Mesothelial cell of epicardium (in vitro differentiated cells): ENCODE measurements around the gene WDR76. TPM values are rescaled to one million over a fixed set of nuclear protein-coding genes. Genes with fewer than 3 reads are reported as not detected.

Experiments
- DNase-seq, 2 experiments: peaks; one replicate each; pipeline ENCODE4 v3.0.0; 2021; ENCODE audit warnings: low spot score in 2 of 2; ENCODE audit not compliant: unreplicated experiment in 2 of 2
- H3K27ac Mint-ChIP-seq: 2 replicates; pipeline ENCODE4 v1.8.0; 2021; ENCODE audit warnings: mixed read lengths
- H3K27me3 Mint-ChIP-seq: 2 replicates; pipeline ENCODE4 v1.8.0; 2021; ENCODE audit warnings: low read depth, mixed read lengths
- H3K36me3 Mint-ChIP-seq: 2 replicates; pipeline ENCODE4 v1.8.0; 2021; ENCODE audit warnings: mixed read lengths
- H3K4me1 Mint-ChIP-seq: 2 replicates; pipeline ENCODE4 v1.8.0; 2021; ENCODE audit warnings: mixed read lengths
- H3K4me3 Mint-ChIP-seq: 2 replicates; pipeline ENCODE4 v1.8.0; 2021; ENCODE audit warnings: mild to moderate bottlenecking, moderate library complexity, mixed read lengths
- H3K9me3 Mint-ChIP-seq: 2 replicates; pipeline ENCODE4 v1.8.0; 2021; ENCODE audit warnings: mixed read lengths
- microRNA-seq: library from miRNA; unstranded; fragments of <30 nt; microRNA quantifications from one replicate; pipeline ENCODE4 v1.2.0, GENCODE V29; 2021; ENCODE audit warnings: inconsistent platforms, mixed read lengths
- total RNA-seq: library from RNA; stranded (reverse); gene quantifications from 3 replicates; pipeline ENCODE4 v1.2.1, GENCODE V29; 2021
- TF ChIP-seq, protein P1 (sequence below): fragments of 200-600 bp; sonication (generic); IDR thresholded peaks from one replicate; pipeline ENCODE4 v1.5.0; 2021; ENCODE audit warnings: antibody characterized with exemption; ENCODE audit not compliant: unreplicated experiment

Gene WDR76
- total RNA-seq, 1 donor from 2014 or later = 8.0 TPM

DNA sequence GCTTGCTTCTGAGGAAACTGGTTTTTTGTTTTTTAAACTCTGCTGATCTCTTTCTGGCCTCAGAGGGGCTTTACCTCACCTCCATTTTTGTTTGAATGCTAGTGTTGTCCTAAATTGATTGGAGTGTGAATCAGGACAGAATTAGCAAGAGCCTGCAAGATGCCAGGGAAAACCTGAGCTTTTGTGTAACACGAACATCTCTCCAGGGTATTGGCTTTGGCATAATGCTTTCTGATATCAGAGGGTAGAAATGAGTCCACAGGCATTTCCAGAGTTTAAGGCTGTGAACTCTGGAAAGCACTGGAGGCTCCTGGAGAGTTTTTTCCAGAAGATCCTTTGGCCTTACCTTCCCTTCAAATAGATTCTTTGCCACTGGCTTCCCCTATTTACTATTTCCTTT is 87.1 kb downstream of the WDR76 start:
- DNase-seq = no peak
- no peak overlapping the region for H3K27ac Mint-ChIP-seq
- H3K9me3 Mint-ChIP-seq = no peaks in the 10 kb centered on the region

DNA sequence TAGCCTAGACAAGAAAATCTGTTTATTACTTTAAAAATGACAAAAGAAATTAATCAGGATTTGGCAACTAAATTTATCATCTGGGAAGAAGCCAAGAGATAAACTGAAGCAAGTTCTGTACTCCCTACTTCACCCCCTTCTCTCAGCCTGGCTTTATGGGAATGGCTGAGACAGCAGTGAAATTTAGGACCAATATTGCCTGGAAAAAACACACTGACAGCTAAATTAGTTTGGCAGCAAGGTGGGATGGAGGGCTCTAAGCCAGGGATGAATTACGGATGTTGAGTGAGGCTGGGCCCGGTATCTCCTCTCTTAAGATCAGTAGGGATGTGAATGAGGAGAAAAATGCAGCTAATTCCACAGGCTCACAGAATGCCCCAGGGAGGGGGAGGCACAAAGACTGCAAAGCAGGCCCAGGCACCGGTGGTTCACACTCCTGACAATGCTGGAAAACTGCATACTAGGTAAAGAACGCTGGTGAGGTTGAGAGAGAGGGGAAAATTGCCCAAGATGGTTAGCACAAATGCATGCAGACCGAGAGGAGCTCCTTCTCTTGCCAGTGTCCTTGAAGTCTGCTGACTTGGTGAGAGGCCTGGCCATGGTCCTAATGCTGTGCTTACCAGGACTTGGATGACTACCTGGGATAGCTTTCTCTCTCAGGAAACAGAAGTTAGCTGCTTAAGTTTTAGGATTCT is 89.0 kb downstream of the WDR76 start:
- no peaks in the 10 kb centered on the region for H3K36me3 Mint-ChIP-seq
- DNase-seq = no peak
- H3K4me3 Mint-ChIP-seq = no peak overlapping the region
- no peaks in the 10 kb centered on the region for H3K9me3 Mint-ChIP-seq
- peaks cover 26% of the 10 kb centered on the region for H3K4me1 Mint-ChIP-seq
- TF ChIP-seq, protein P1, sequence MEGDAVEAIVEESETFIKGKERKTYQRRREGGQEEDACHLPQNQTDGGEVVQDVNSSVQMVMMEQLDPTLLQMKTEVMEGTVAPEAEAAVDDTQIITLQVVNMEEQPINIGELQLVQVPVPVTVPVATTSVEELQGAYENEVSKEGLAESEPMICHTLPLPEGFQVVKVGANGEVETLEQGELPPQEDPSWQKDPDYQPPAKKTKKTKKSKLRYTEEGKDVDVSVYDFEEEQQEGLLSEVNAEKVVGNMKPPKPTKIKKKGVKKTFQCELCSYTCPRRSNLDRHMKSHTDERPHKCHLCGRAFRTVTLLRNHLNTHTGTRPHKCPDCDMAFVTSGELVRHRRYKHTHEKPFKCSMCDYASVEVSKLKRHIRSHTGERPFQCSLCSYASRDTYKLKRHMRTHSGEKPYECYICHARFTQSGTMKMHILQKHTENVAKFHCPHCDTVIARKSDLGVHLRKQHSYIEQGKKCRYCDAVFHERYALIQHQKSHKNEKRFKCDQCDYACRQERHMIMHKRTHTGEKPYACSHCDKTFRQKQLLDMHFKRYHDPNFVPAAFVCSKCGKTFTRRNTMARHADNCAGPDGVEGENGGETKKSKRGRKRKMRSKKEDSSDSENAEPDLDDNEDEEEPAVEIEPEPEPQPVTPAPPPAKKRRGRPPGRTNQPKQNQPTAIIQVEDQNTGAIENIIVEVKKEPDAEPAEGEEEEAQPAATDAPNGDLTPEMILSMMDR = no peak
- H3K27me3 Mint-ChIP-seq = no peaks in the 10 kb centered on the region
- H3K27ac Mint-ChIP-seq = peak overlapping the region; percentile 15

More for the DNA sequence above, 87.1 kb downstream of the WDR76 start:
- H3K4me3 Mint-ChIP-seq = no peak overlapping the region
- TF ChIP-seq, protein P1 = no peak
- H3K4me1 Mint-ChIP-seq = peaks cover 22% of the 10 kb centered on the region
- no peaks in the 10 kb centered on the region for H3K27me3 Mint-ChIP-seq
- H3K36me3 Mint-ChIP-seq = no peaks in the 10 kb centered on the region

- TF ChIP-seq, protein P1 = no peak
- no peaks in the 10 kb centered on the region for H3K9me3 Mint-ChIP-seq
- no peak overlapping the region for H3K4me3 Mint-ChIP-seq
- DNase-seq = no peak
- H3K36me3 Mint-ChIP-seq = no peaks in the 10 kb centered on the region
- H3K27me3 Mint-ChIP-seq = no peaks in the 10 kb centered on the region
- no peak overlapping the region for H3K27ac Mint-ChIP-seq
- H3K4me1 Mint-ChIP-seq = peaks cover 29% of the 10 kb centered on the region
Measured at GRCh38 chr15:43916326-43916660, 89.5 kb downstream of the WDR76 start.

Small RNAs within 50 kb of the gene (microRNA-seq; reads per million reads assigned to microRNA genes)
- gene MIR1282 = 2.6 reads per million

Other genes with a start within 250 kb of the WDR76 start
- gene PPIP5K1, start 236.8 kb upstream of the WDR76 start, total RNA-seq = 53.2 to 61.5 TPM (median 56.0 TPM) in 3 replicates
- gene CKMT1B, start 233.0 kb upstream of the WDR76 start, total RNA-seq = 0.20 to 0.44 TPM in 2 of 3 replicates, not detected in the other
- gene STRC, start 208.2 kb upstream of the WDR76 start, total RNA-seq = 2.1 to 2.9 TPM (median 2.7 TPM) in 3 replicates
- gene CATSPER2, start 178.2 kb upstream of the WDR76 start, total RNA-seq = 6.6 to 11.2 TPM (median 7.8 TPM) in 3 replicates
- 0.29 to 0.42 TPM in 2 of 3 replicates, not detected in the other for gene CKMT1A, start 133.1 kb upstream of the WDR76 start, total RNA-seq
- 448 to 452 TPM (median 448 TPM) in 3 replicates for gene PDIA3, start 80.6 kb upstream of the WDR76 start, total RNA-seq
- 0.69 to 1.2 TPM (median 0.90 TPM) in 3 replicates for gene ELL3, start 50.0 kb upstream of the WDR76 start, total RNA-seq
- gene SERF2, start 34.7 kb upstream of the WDR76 start, total RNA-seq = 539 to 557 TPM (median 540 TPM) in 3 replicates
- gene SERINC4, start 26.8 kb upstream of the WDR76 start, total RNA-seq = 0.09 to 0.20 TPM (median 0.18 TPM) in 3 replicates
- 15.6 to 21.3 TPM (median 18.6 TPM) in 3 replicates for gene HYPK, start 26.4 kb upstream of the WDR76 start, total RNA-seq
- gene MFAP1, start 2.3 kb upstream of the WDR76 start, total RNA-seq = 27.7 to 31.2 TPM (median 30.9 TPM) in 3 replicates